Body of pancreas (tissue), 4 donors: Measurements from ENCODE around the gene SEC24B.

ENCODE experiments used
- CTCF ChIP-seq, 7 experiments: fragments of 450-650 bp in 4 of 7; fragments of 200-600 bp in 3 of 7; sonication (generic) in 3 of 7; IDR thresholded peaks; one replicate each; pipeline ENCODE4 v1.5.1; 2016 to 2019; ENCODE audit warnings: antibody characterized with exemption in 7 of 7
- POLR2A ChIP-seq, 3 donors: fragments of 450-650 bp; IDR thresholded peaks; one replicate each; pipeline ENCODE4 v1.6.1; 2016; ENCODE audit warnings: antibody characterized with exemption in 3 of 3, mild to moderate bottlenecking in 2 of 3

- TF ChIP-seq CTCF (IDR thresholded peaks at IDR 0.05) (no peak), POLR2A (IDR thresholded peaks at IDR 0.05) (no peak)
These were observed 9.3 kb upstream of the SEC24B start for GRCh38 chr4:109424093-109424841.
